Sigmoid colon (tissue), 4 donors: ENCODE measurements around the gene RANBP1.

Experiments
- CTCF ChIP-seq, 4 experiments: fragments of 450-650 bp in 3 of 4; fragments of 200-600 bp in 1 of 4; IDR thresholded peaks; one replicate each; pipeline ENCODE4 v1.5.1; 2016 to 2019; ENCODE audit warnings: antibody characterized with exemption in 4 of 4, mild to moderate bottlenecking in 3 of 4, moderate library complexity in 2 of 4
- EP300 ChIP-seq, 4 donors: sonication (generic); formaldehyde crosslinking; IDR thresholded peaks; one replicate each; pipeline ENCODE4 v1.6.1; 2017; ENCODE audit warnings: antibody characterized with exemption in 4 of 4
- POLR2A ChIP-seq, 2 donors: fragments of 450-650 bp; IDR thresholded peaks; one replicate each; pipeline ENCODE4 v1.6.1; 2016; ENCODE audit warnings: antibody characterized with exemption in 2 of 2, mild to moderate bottlenecking in 2 of 2, moderate library complexity in 2 of 2

GRCh38 chr22:20130731-20131596 is 15.1 kb downstream of the RANBP1 start:
- TF ChIP-seq CTCF (IDR thresholded peaks at IDR 0.05) (no peak), POLR2A (IDR thresholded peaks at IDR 0.05) (no peak), EP300 (IDR thresholded peaks at IDR 0.05) (no peak)
